Skin epidermis (tissue), 12 donors: ENCODE data around the gene NADK.

Source experiments
- H3K27ac ChIP-seq, 21 experiments: fragments of 200-600 bp; sonication (generic) in 11 of 21; one replicate each; pipeline ENCODE4 v1.5.0; 2020; ENCODE audit warnings: mild to moderate bottlenecking in 3 of 21, inconsistent platforms in 2 of 21, moderate library complexity in 2 of 21
- H3K4me3 ChIP-seq, 7 experiments: fragments of 200-600 bp; sonication (generic) in 2 of 7; one replicate each; pipeline ENCODE4 v1.5.0; 2020; ENCODE audit warnings: inconsistent platforms in 2 of 7, mild to moderate bottlenecking in 2 of 7, moderate library complexity in 1 of 7

Gene NADK

GRCh38 chr1:1777950-1778662 is at the start of gene NADK:
TSS of gene NADK (minus strand) at chr1:1778470. CDS start at chr1:1765406, 13,064 bp downstream.
- peak within 1 kb of the TSS; percentile 72 to 98 (median 92) for H3K27ac ChIP-seq
- H3K4me3 ChIP-seq = peak within 1 kb of the TSS; percentile 56 to 93 (median 82)

GRCh38 chr1:1827089-1827848 is 49.0 kb upstream of the NADK start:
- peak overlapping the region in 4 of 21 experiments; percentile 3 to 31 (median 13) for H3K27ac ChIP-seq
- no peak overlapping the region for H3K4me3 ChIP-seq

GRCh38 chr1:1826356-1827088 is 48.3 kb upstream of the NADK start:
- no peak overlapping the region for H3K4me3 ChIP-seq
- peak overlapping the region in 3 of 21 experiments; percentile 5 to 18 (median 8) for H3K27ac ChIP-seq

GRCh38 chr1:1825217-1825616 is 46.9 kb upstream of the NADK start:
- Histone ChIP-seq H3K27ac (no peak overlapping the region), H3K4me3 (no peak overlapping the region)

GRCh38 chr1:1819762-1820161 is 41.5 kb upstream of the NADK start:
- H3K4me3 ChIP-seq = no peak overlapping the region
- H3K27ac ChIP-seq = no peak overlapping the region

- Histone ChIP-seq H3K27ac (no peak overlapping the region), H3K4me3 (no peak overlapping the region)
Observed at GRCh38 chr1:1817221-1817620, 39.0 kb upstream of the NADK start.

- Histone ChIP-seq H3K27ac (no peak overlapping the region), H3K4me3 (no peak overlapping the region)
Observed at GRCh38 chr1:1815606-1816281, 37.5 kb upstream of the NADK start.

- Histone ChIP-seq H3K27ac (peak overlapping the region in 1 of 21 experiments; percentile 18), H3K4me3 (no peak overlapping the region)
Observed at GRCh38 chr1:1809489-1809888, 31.2 kb upstream of the NADK start.

- Histone ChIP-seq H3K4me3 (no peak overlapping the region), H3K27ac (no peak overlapping the region)
Observed at GRCh38 chr1:1808206-1808605, 29.9 kb upstream of the NADK start.

GRCh38 chr1:1806890-1807289 is 28.6 kb upstream of the NADK start:
- H3K27ac ChIP-seq = peak overlapping the region in 1 of 21 experiments; percentile 12

GRCh38 chr1:1804301-1804700 is 26.0 kb upstream of the NADK start:
- H3K4me3 ChIP-seq = no peak overlapping the region
- no peak overlapping the region for H3K27ac ChIP-seq

More at GRCh38 chr1:1806890-1807289, 28.6 kb upstream of the NADK start:
- H3K4me3 ChIP-seq = no peak overlapping the region

GRCh38 chr1:1802871-1803270 is 24.6 kb upstream of the NADK start:
- H3K27ac ChIP-seq = no peak overlapping the region
- H3K4me3 ChIP-seq = no peak overlapping the region

GRCh38 chr1:1799716-1800115 is 21.4 kb upstream of the NADK start:
- no peak overlapping the region for H3K4me3 ChIP-seq
- H3K27ac ChIP-seq = no peak overlapping the region

GRCh38 chr1:1797731-1798341 is 19.6 kb upstream of the NADK start:
- no peak overlapping the region for H3K4me3 ChIP-seq
- H3K27ac ChIP-seq = no peak overlapping the region

- H3K27ac ChIP-seq = no peak overlapping the region
- H3K4me3 ChIP-seq = no peak overlapping the region
Observed at GRCh38 chr1:1796466-1796865, 18.2 kb upstream of the NADK start.

GRCh38 chr1:1794999-1795398 is 16.7 kb upstream of the NADK start:
- no peak overlapping the region for H3K27ac ChIP-seq

GRCh38 chr1:1793481-1794244 is 15.4 kb upstream of the NADK start:
- Histone ChIP-seq H3K4me3 (no peak overlapping the region), H3K27ac (no peak overlapping the region)

More at GRCh38 chr1:1794999-1795398, 16.7 kb upstream of the NADK start:
- no peak overlapping the region for H3K4me3 ChIP-seq

GRCh38 chr1:1788646-1789431 is 10.6 kb upstream of the NADK start:
- peak overlapping the region in 2 of 21 experiments; percentile 7 to 8 for H3K27ac ChIP-seq
- no peak overlapping the region for H3K4me3 ChIP-seq
